ENCODE data around the gene RDM1. TPM values are rescaled to one million over a fixed set of nuclear protein-coding genes. Genes with fewer than 3 reads are reported as not detected.
A peak's percentile ranks its signal among the peaks of the same experiment; 100 is the strongest.

RDM1 gene
- total RNA-seq, 3 donors from 2014 or later = not detected

GRCh38 chr17:35879773-35880654 lies 50.6 kb downstream of the RDM1 start, which contains the start of gene CCL5:
Gene CCL5, minus strand, starts transcription at chr17:35880360.
- intact Hi-C loops (cut with DNase I; ENCODE audit: low total_unique reads) = no loop called here

DNA sequence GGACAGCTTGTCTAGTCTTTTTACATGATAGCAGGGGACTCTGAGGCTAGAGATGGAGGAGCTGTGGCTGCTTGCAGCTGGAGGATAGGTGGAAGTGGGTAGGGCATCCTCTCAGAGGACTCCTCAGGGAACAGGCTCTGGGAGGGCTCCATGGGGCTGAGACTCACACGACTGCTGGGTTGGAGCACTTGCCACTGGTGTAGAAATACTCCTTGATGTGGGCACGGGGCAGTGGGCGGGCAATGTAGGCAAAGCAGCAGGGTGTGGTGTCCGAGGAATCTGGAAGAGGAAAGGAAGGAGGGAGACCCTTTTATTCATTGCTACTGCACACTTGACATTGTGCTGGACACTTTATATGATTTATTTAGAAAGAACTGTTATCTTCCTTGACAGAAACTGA lies 52.2 kb downstream of the RDM1 start:
- Histone ChIP-seq H3K9me3 (no peaks in the 10 kb centered on the region), H3K27ac (no peak overlapping the region), H3K27me3 (no peaks in the 10 kb centered on the region), H3K4me3 (no peak overlapping the region), H3K4me1 (no peaks in the 10 kb centered on the region), H3K36me3 (no peaks in the 10 kb centered on the region)
- intact Hi-C loops (cut with DNase I; ENCODE audit: low total_unique reads) = no loop called here
- TF ChIP-seq CTCF (IDR thresholded peaks at IDR 0.05) (no peak), POLR2AphosphoS5 (IDR thresholded peaks at IDR 0.05) (no peak), POLR2A (IDR thresholded peaks at IDR 0.05) (no peak)
- no peak for DNase-seq (ENCODE audit: low spot score in 2 of 2)

More at GRCh38 chr17:35879773-35880654, 50.6 kb downstream of the RDM1 start, which contains the start of gene CCL5:
- Histone ChIP-seq H3K36me3 (no peaks in the 10 kb centered on the region), H3K9me3 (no peaks in the 10 kb centered on the region), H3K27me3 (no peaks in the 10 kb centered on the region), H3K4me1 (no peaks in the 10 kb centered on the region), H3K4me3 (peak within 1 kb of the TSS in 1 of 3 donors; percentile 8), H3K27ac (peak within 1 kb of the TSS in 1 of 2 donors; percentile 25)
- no peak for DNase-seq (ENCODE audit: low spot score in 2 of 2)
- TF ChIP-seq CTCF (IDR thresholded peaks at IDR 0.05) (no peak), POLR2A (IDR thresholded peaks at IDR 0.05) (no peak), POLR2AphosphoS5 (IDR thresholded peaks at IDR 0.05) (no peak)

DNA sequence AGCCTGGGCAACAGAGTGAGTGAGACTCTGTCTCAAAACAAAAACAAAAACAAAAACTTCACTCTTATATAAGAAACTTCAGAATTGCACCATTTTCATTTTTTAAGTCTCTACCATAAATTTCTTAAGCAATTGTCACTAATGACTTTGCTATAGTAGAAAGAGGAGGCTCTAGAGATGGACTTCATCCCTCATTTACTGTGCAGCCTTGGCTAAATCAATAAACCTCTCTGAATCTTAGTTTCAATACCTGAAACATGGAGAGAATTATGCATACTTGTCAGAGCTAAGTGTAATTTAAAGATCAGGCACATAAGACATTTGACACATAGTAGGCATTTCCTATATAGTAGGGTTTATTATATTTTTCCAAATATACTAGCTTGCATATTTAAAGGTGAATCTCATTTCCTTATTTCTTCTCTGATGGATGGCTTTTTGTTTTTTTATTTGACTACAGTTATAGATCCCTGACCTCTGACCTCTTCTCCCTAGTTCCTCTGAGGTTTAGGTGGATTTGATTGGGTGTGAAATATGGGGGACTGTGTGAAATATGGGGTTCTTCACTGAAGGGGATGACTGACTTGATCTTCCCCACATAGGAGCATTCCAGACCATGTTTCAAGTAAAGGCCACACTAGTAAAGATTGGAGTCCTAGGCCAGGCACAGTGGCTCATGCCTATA lies 53.1 kb downstream of the RDM1 start:
- Histone ChIP-seq H3K36me3 (no peaks in the 10 kb centered on the region), H3K9me3 (no peaks in the 10 kb centered on the region), H3K4me1 (no peaks in the 10 kb centered on the region), H3K4me3 (no peak overlapping the region), H3K27ac (no peak overlapping the region), H3K27me3 (no peaks in the 10 kb centered on the region)
- no peak for DNase-seq (ENCODE audit: low spot score in 2 of 2)
- no peak for TF ChIP-seq POLR2A (IDR thresholded peaks at IDR 0.05)
- no peak for TF ChIP-seq POLR2AphosphoS5 (IDR thresholded peaks at IDR 0.05)
- no peak for TF ChIP-seq CTCF (IDR thresholded peaks at IDR 0.05)
- intact Hi-C loops (cut with DNase I; ENCODE audit: low total_unique reads) = no loop called here

- H3K9me3 ChIP-seq = no peaks in the 10 kb centered on the region
- H3K4me3 ChIP-seq = no peak overlapping the region
- H3K27me3 ChIP-seq = no peaks in the 10 kb centered on the region
- no peaks in the 10 kb centered on the region for H3K4me1 ChIP-seq
- intact Hi-C loops (cut with DNase I; ENCODE audit: low total_unique reads) = no loop called here
- TF ChIP-seq POLR2A (IDR thresholded peaks at IDR 0.05) (no peak), POLR2AphosphoS5 (IDR thresholded peaks at IDR 0.05) (no peak), CTCF (IDR thresholded peaks at IDR 0.05) (no peak)
- H3K27ac ChIP-seq = no peak overlapping the region
- no peaks in the 10 kb centered on the region for H3K36me3 ChIP-seq
- DNase-seq (ENCODE audit: low spot score in 2 of 2) = no peak
These were observed 54.0 kb downstream of the RDM1 start for GRCh38 chr17:35876534-35876933.

DNA sequence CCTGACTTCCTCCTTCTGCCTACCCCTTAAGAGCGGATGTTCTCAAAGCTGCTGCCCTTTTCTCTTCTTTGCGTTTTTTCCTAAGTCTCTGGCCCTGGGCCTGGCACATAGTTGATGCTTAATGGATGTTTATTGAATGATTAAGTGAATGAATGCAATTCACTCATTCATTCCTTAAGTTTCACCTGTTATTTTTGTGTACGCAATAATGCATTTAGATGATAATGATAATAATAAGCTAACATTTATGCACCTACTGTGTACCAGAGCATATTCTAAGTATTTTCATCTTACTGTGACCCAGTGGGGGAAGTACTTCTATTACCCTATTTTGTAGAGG lies 54.8 kb downstream of the RDM1 start:
- Histone ChIP-seq H3K27me3 (no peaks in the 10 kb centered on the region), H3K27ac (no peak overlapping the region), H3K4me1 (no peaks in the 10 kb centered on the region), H3K9me3 (no peaks in the 10 kb centered on the region), H3K36me3 (no peaks in the 10 kb centered on the region), H3K4me3 (no peak overlapping the region)
- intact Hi-C loops (cut with DNase I; ENCODE audit: low total_unique reads) = no loop called here
- TF ChIP-seq POLR2AphosphoS5 (IDR thresholded peaks at IDR 0.05) = no peak
- TF ChIP-seq POLR2A (IDR thresholded peaks at IDR 0.05) = no peak
- no peak for TF ChIP-seq CTCF (IDR thresholded peaks at IDR 0.05)
- no peak for DNase-seq (ENCODE audit: low spot score in 2 of 2)

All from breast epithelium (tissue), 4 donors.